Measurements from ENCODE around the gene ACTR3C. TPM values are rescaled to one million over a fixed set of nuclear protein-coding genes. Genes with fewer than 3 reads are reported as not detected.

The ACTR3C gene
- total RNA-seq, 3 donors from 2014 or later, result 5.0 to 54.0 (median 30.2) TPM

GRCh38 chr7:150340024-150340749 is 16.8 kb upstream of the ACTR3C start:
- no peaks in the 10 kb centered on the region for H3K27me3 ChIP-seq
- H3K4me3 ChIP-seq, result peak overlapping the region; percentile 49 to 81 (median 63)
- H3K36me3 ChIP-seq, result no peaks in the 10 kb centered on the region
- TF ChIP-seq POLR2AphosphoS5 (IDR thresholded peaks at IDR 0.05) (no peak), POLR2A (IDR thresholded peaks at IDR 0.05) (no peak)
- TF ChIP-seq, protein P1, sequence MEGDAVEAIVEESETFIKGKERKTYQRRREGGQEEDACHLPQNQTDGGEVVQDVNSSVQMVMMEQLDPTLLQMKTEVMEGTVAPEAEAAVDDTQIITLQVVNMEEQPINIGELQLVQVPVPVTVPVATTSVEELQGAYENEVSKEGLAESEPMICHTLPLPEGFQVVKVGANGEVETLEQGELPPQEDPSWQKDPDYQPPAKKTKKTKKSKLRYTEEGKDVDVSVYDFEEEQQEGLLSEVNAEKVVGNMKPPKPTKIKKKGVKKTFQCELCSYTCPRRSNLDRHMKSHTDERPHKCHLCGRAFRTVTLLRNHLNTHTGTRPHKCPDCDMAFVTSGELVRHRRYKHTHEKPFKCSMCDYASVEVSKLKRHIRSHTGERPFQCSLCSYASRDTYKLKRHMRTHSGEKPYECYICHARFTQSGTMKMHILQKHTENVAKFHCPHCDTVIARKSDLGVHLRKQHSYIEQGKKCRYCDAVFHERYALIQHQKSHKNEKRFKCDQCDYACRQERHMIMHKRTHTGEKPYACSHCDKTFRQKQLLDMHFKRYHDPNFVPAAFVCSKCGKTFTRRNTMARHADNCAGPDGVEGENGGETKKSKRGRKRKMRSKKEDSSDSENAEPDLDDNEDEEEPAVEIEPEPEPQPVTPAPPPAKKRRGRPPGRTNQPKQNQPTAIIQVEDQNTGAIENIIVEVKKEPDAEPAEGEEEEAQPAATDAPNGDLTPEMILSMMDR (IDR thresholded peaks at IDR 0.05), result no peak
- DNase-seq (ENCODE audit: low spot score in 2 of 2), result no peak
- H3K4me1 ChIP-seq, result peaks cover 0 to 20% of the 10 kb centered on the region in 2 donors
- peak overlapping the region; percentile 72 to 94 for H3K27ac ChIP-seq
- intact Hi-C loops (cut with DNase I; ENCODE audit: low total_unique reads), result no loop called here
- peaks cover 0 to 6% of the 10 kb centered on the region in 2 donors for H3K9me3 ChIP-seq

DNA sequence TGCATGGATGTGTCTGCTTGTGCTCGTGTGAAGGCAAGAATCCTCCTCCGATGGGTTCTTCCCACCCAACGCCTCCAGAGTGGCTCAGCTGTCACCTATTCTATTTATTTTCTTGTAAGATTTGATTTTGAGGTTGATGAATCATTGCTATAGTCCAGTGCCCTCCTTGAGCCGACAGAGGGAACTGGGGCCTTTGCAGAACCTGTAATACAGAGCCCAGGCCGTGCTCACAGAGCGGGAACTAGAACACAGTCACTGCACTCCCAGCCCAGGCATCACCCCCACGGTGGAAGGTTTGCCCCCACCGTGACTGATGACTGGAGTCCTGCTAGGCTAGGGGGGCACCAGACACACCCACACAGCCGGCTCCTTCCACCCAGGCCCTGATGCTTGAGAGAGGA is 16.1 kb upstream of the ACTR3C start:
- Histone ChIP-seq H3K4me3 (peak overlapping the region in 2 of 3 donors; percentile 63 to 81), H3K27me3 (no peaks in the 10 kb centered on the region), H3K4me1 (peaks cover 0 to 21% of the 10 kb centered on the region in 2 donors), H3K9me3 (peaks cover 0 to 4% of the 10 kb centered on the region in 2 donors), H3K36me3 (no peaks in the 10 kb centered on the region), H3K27ac (peak overlapping the region in 1 of 2 donors; percentile 94)
- intact Hi-C loops (cut with DNase I; ENCODE audit: low total_unique reads), result no loop called here
- TF ChIP-seq POLR2A (IDR thresholded peaks at IDR 0.05), result no peak
- TF ChIP-seq, protein P1 (IDR thresholded peaks at IDR 0.05), result no peak
- TF ChIP-seq POLR2AphosphoS5 (IDR thresholded peaks at IDR 0.05), result no peak
- no peak for DNase-seq (ENCODE audit: low spot score in 2 of 2)

DNA sequence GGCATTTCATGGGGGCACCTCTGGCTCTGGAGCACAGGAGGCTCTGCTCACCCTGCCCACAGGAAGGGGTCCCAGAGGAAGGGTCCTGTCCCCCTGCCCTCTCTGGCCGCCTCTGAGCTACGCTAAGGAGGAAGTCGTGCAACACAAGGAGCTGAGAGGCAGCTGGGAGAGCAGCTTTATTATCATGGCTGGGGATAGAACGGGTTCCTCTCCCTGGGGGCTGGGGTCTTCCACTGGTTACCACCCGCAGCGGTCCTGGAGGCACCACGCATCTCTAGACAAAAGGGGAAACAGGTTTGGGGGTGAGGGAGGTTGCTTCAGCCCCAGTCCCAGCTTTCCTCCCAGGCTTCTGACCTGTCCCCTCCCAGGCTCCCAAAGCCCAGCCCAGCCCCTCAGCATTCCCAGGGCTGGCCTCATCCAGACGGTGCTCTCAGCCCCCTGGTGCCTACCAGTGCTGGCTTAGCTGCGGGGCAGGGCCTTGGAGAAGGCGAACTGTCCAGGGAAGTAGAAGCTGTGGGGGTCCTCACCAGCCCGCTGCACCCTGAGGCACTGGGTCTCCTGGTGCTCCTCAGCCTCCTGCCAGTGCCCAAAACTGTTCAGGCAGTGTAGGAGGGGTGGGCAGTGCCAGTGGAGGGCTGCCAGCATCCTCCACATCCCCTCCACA is 15.0 kb upstream of the ACTR3C start:
- Histone ChIP-seq H3K4me3 (no peak overlapping the region), H3K27ac (no peak overlapping the region), H3K36me3 (no peaks in the 10 kb centered on the region), H3K9me3 (no peaks in the 10 kb centered on the region), H3K4me1 (peaks cover 0 to 21% of the 10 kb centered on the region in 2 donors), H3K27me3 (no peaks in the 10 kb centered on the region)
- TF ChIP-seq POLR2A (IDR thresholded peaks at IDR 0.05), result no peak
- TF ChIP-seq POLR2AphosphoS5 (IDR thresholded peaks at IDR 0.05), result no peak
- TF ChIP-seq, protein P1 (IDR thresholded peaks at IDR 0.05), result no peak
- intact Hi-C loops (cut with DNase I; ENCODE audit: low total_unique reads), result no loop called here
- no peak for DNase-seq (ENCODE audit: low spot score in 2 of 2)

GRCh38 chr7:150337659-150338081 is 14.3 kb upstream of the ACTR3C start:
- Histone ChIP-seq H3K4me1 (peaks cover 0 to 21% of the 10 kb centered on the region in 2 donors), H3K4me3 (no peak overlapping the region), H3K27me3 (no peaks in the 10 kb centered on the region), H3K27ac (peak overlapping the region in 1 of 2 donors; percentile 27), H3K36me3 (no peaks in the 10 kb centered on the region), H3K9me3 (no peaks in the 10 kb centered on the region)
- intact Hi-C loops (cut with DNase I; ENCODE audit: low total_unique reads), result no loop called here
- TF ChIP-seq, protein P1 (IDR thresholded peaks at IDR 0.05), result no peak
- TF ChIP-seq POLR2A (IDR thresholded peaks at IDR 0.05) (no peak), POLR2AphosphoS5 (IDR thresholded peaks at IDR 0.05) (no peak)
- DNase-seq (ENCODE audit: low spot score in 2 of 2), result no peak

DNA sequence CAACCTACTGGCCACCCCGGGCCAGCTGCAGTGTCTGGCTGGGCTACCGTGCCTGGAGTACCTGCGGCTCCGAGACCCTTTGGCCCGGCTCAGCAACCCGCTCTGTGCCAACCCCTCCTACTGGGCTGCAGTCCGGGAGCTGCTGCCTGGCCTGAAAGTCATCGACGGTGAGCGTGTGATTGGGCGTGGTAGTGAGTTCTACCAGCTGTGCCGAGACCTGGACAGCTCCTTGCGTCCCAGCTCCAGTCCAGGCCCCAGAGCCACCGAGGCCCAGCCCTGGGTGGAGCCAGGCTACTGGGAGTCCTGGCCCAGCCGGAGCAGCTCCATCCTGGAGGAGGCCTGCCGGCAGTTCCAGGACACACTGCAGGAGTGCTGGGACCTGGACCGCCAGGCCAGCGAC is 13.8 kb upstream of the ACTR3C start:
- Histone ChIP-seq H3K27ac (peak overlapping the region in 1 of 2 donors; percentile 27), H3K4me3 (no peak overlapping the region), H3K27me3 (no peaks in the 10 kb centered on the region), H3K4me1 (peaks cover 0 to 21% of the 10 kb centered on the region in 2 donors), H3K9me3 (no peaks in the 10 kb centered on the region), H3K36me3 (no peaks in the 10 kb centered on the region)
- TF ChIP-seq POLR2AphosphoS5 (IDR thresholded peaks at IDR 0.05), result no peak
- TF ChIP-seq POLR2A (IDR thresholded peaks at IDR 0.05), result no peak
- intact Hi-C loops (cut with DNase I; ENCODE audit: low total_unique reads), result no loop called here
- DNase-seq (ENCODE audit: low spot score in 2 of 2), result no peak
